Endodermal cell (in vitro differentiated cells): ENCODE results near the gene HAND1. TPM values are rescaled to one million over a fixed set of nuclear protein-coding genes. Genes with fewer than 3 reads are reported as not detected.

Source experiments
- DNase-seq: peaks from one replicate; pipeline ENCODE4 v3.0.0-alpha.2; 2017
- H3K27ac ChIP-seq: 2 replicates; pipeline ENCODE4 v1.5.1; 2013; ENCODE audit warnings: mild to moderate bottlenecking, low read depth, low read length, moderate library complexity
- H3K27me3 ChIP-seq: 2 replicates; pipeline ENCODE4 v1.6.1; 2013; ENCODE audit warnings: mild to moderate bottlenecking, low read length, moderate library complexity; ENCODE audit not compliant: insufficient read depth, control insufficient read depth, poor library complexity, severe bottlenecking
- H3K36me3 ChIP-seq: 2 replicates; pipeline ENCODE4 v1.7.0; 2013; ENCODE audit warnings: mild to moderate bottlenecking, low read length, moderate library complexity; ENCODE audit not compliant: control insufficient read depth, insufficient read depth
- H3K4me1 ChIP-seq: one replicate; pipeline ENCODE4 v1.7.0; 2013; ENCODE audit warnings: low read length; ENCODE audit not compliant: control insufficient read depth, insufficient read depth
- H3K4me3 ChIP-seq: 2 replicates; pipeline ENCODE4 v1.5.1; 2013; ENCODE audit warnings: mild to moderate bottlenecking, low read length, moderate library complexity
- H3K9ac ChIP-seq: 2 replicates; pipeline ENCODE4 v1.6.1; 2013; ENCODE audit warnings: mild to moderate bottlenecking, low read length, moderate library complexity; ENCODE audit not compliant: poor library complexity, severe bottlenecking; ENCODE audit errors: extremely low read depth
- H3K9me3 ChIP-seq: 2 replicates; pipeline ENCODE4 v1.6.1; 2013; ENCODE audit warnings: mild to moderate bottlenecking, low read length, moderate library complexity; ENCODE audit not compliant: control insufficient read depth
- H3K27ac Mint-ChIP-seq: 2 replicates; pipeline ENCODE4 v1.8.0; 2020; ENCODE audit warnings: mixed read lengths
- H3K27me3 Mint-ChIP-seq: 2 replicates; pipeline ENCODE4 v1.8.0; 2021; ENCODE audit warnings: mild to moderate bottlenecking, mixed read lengths; ENCODE audit not compliant: insufficient read depth
- H3K36me3 Mint-ChIP-seq: 2 replicates; pipeline ENCODE4 v1.8.0; 2020; ENCODE audit warnings: low read depth, mixed read lengths
- H3K4me1 Mint-ChIP-seq: 2 replicates; pipeline ENCODE4 v1.8.0; 2020; ENCODE audit warnings: mixed read lengths
- H3K4me3 Mint-ChIP-seq: 2 replicates; pipeline ENCODE4 v1.8.0; 2020; ENCODE audit warnings: mild to moderate bottlenecking, moderate library complexity, mixed read lengths
- H3K9me3 Mint-ChIP-seq: 2 replicates; pipeline ENCODE4 v1.8.0; 2020; ENCODE audit warnings: mild to moderate bottlenecking, mixed read lengths
- whole genome bisulfite sequencing, 2 experiments: methylation state at CpG; one replicate each; pipeline versions ENCODE4 v1.1.5 to v1.1.7; 2013; ENCODE audit warnings: missing lambda C conversion rate in 2 of 2, mixed read lengths in 1 of 2; ENCODE audit not compliant: insufficient coverage in 1 of 2, insufficient read length in 1 of 2; 5-methylcytosine and 5-hydroxymethylcytosine counted together
- total RNA-seq, 2 donors: library from RNA; stranded (reverse); fragmentation: NEBNext Ultra II Directional in 1 of 2; extraction: Animal tissue kit (Norgen Biotek cat#: 25700) in 1 of 2; gene quantifications; 2 replicates in 1 of 2; 3 replicates in 1 of 2; pipeline ENCODE4 v1.2.1, GENCODE V29; 2021
- TF ChIP-seq, protein P1 (sequence below): fragments of 200-600 bp; sonication (generic); conservative IDR thresholded peaks from 2 replicates; pipeline ENCODE4 v1.5.0; 2021; ENCODE audit warnings: antibody characterized with exemption, mild to moderate bottlenecking

HAND1 gene
- total RNA-seq, 2 donors from 2014 or later: not detected

GRCh38 chr5:154435226-154435625, 42.8 kb downstream of the HAND1 start:
- TF ChIP-seq, protein P1, sequence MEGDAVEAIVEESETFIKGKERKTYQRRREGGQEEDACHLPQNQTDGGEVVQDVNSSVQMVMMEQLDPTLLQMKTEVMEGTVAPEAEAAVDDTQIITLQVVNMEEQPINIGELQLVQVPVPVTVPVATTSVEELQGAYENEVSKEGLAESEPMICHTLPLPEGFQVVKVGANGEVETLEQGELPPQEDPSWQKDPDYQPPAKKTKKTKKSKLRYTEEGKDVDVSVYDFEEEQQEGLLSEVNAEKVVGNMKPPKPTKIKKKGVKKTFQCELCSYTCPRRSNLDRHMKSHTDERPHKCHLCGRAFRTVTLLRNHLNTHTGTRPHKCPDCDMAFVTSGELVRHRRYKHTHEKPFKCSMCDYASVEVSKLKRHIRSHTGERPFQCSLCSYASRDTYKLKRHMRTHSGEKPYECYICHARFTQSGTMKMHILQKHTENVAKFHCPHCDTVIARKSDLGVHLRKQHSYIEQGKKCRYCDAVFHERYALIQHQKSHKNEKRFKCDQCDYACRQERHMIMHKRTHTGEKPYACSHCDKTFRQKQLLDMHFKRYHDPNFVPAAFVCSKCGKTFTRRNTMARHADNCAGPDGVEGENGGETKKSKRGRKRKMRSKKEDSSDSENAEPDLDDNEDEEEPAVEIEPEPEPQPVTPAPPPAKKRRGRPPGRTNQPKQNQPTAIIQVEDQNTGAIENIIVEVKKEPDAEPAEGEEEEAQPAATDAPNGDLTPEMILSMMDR: no peak
- no peak overlapping the region for H3K4me3 Mint-ChIP-seq
- H3K4me1 Mint-ChIP-seq: no peaks in the 10 kb centered on the region
- Histone ChIP-seq H3K27ac (no peak overlapping the region), H3K27me3 (no peaks in the 10 kb centered on the region), H3K4me1 (no peaks in the 10 kb centered on the region), H3K9ac (no peak overlapping the region), H3K36me3 (peaks cover 34% of the 10 kb centered on the region), H3K4me3 (no peak overlapping the region), H3K9me3 (peaks cover 16% of the 10 kb centered on the region)
- WGBS, 2 experiments: 92% methylated on average over 3 of the region's 3 CpGs; no CpG with 5 or more reads in 1 of the 2 experiments
- H3K27ac Mint-ChIP-seq: no peak overlapping the region
- DNase-seq: no peak
- H3K36me3 Mint-ChIP-seq: peaks cover 35% of the 10 kb centered on the region
- no peaks in the 10 kb centered on the region for H3K27me3 Mint-ChIP-seq
- H3K9me3 Mint-ChIP-seq: peaks cover 4% of the 10 kb centered on the region

DNA sequence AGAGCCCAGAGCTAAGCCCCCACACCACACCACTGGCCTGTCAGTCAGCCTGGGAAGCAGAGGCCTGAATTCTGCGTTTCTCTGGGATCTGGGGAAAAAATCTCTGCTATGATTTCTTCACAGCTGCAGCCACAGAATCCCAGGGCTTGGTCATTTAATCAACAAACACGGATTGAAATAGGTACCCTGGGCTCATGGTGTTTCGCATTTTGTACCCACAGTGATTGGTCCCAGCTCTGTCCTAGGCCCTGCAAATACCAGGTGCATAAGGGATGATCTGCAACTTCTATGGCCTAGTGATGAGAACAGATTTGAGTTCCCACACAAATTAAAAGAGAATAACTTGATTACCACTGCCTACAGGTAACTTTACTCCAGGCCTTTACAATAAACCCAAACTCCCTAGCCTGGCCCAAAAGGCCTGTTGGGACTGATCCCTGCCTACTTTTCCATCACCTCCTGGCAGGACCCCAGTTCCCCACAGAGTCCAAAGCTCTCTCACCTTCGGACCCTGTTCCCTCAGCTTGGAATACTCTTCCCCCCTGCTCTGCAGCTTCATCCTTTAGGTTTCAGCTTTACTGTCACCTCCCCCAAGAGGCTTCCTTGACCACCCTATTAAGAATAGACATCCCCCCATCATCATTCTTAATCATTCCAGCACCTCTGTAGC, 46.9 kb downstream of the HAND1 start:
- Mint-ChIP-seq H3K4me3 (no peak overlapping the region), H3K9me3 (peaks cover 4% of the 10 kb centered on the region), H3K4me1 (no peaks in the 10 kb centered on the region), H3K27ac (no peak overlapping the region), H3K36me3 (peaks cover 15% of the 10 kb centered on the region), H3K27me3 (no peaks in the 10 kb centered on the region)
- H3K36me3 ChIP-seq: peaks cover 6% of the 10 kb centered on the region
- H3K4me3 ChIP-seq: no peak overlapping the region
- H3K9me3 ChIP-seq: peaks cover 9% of the 10 kb centered on the region
- no peaks in the 10 kb centered on the region for H3K4me1 ChIP-seq
- 85 to 87% methylated on average over 4 of the region's 4 CpGs for WGBS, 2 experiments
- DNase-seq: no peak
- no peaks in the 10 kb centered on the region for H3K27me3 ChIP-seq
- TF ChIP-seq, protein P1: no peak
- H3K27ac ChIP-seq: peak overlapping the region; percentile 49
- H3K9ac ChIP-seq: no peak overlapping the region

DNA sequence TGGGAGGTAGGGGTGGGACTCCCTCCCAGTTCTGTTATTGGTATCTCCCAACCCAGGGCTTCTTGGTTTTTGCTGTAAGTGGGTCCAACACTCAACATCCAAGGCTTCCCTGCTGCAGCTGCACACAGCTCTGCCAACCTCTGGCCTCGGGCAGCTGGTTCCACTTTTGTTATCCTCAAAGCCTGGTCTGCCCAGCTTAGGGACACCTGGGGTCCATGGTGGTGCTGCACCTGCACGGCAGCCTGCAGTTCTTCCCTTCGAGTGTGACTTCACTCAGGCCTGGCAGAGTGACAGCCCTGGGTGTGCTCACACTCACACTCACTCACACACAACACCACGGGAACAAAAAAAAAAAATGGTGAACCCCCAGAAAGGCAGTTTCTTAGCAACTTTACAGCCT, 47.6 kb downstream of the HAND1 start:
- Histone ChIP-seq H3K36me3 (no peaks in the 10 kb centered on the region), H3K4me3 (no peak overlapping the region), H3K27ac (peak overlapping the region; percentile 49), H3K9ac (no peak overlapping the region), H3K9me3 (peaks cover 3% of the 10 kb centered on the region), H3K27me3 (no peaks in the 10 kb centered on the region), H3K4me1 (no peaks in the 10 kb centered on the region)
- Mint-ChIP-seq H3K27ac (no peak overlapping the region), H3K36me3 (peaks cover 9% of the 10 kb centered on the region), H3K27me3 (no peaks in the 10 kb centered on the region), H3K4me3 (no peak overlapping the region), H3K9me3 (no peaks in the 10 kb centered on the region), H3K4me1 (no peaks in the 10 kb centered on the region)
- TF ChIP-seq, protein P1: no peak
- DNase-seq: no peak
- WGBS, 2 experiments: 87 to 100% methylated on average over 1 to 4 of the region's 4 CpGs
